H1 (cell line): ENCODE data around the gene ASTN1. TPM values are rescaled to one million over a fixed set of nuclear protein-coding genes. Genes with fewer than 3 reads are reported as not detected.

Experiments
- CTCF ChIA-PET: fragments of 300-600 bp; sonication (Branson Sonifier 250); formaldehyde crosslinking; loops from one replicate; lab custom pipeline; 2021; ENCODE audit not compliant: partially characterized antibody; lab: Charles Lee
- POLR2A ChIA-PET: fragments of 300-600 bp; sonication (Branson Sonifier 250); formaldehyde crosslinking; loops from one replicate; lab custom pipeline; 2021; ENCODE audit warnings: inconsistent platforms; ENCODE audit not compliant: partially characterized antibody; lab: Charles Lee
- DNase-seq, 2 experiments: peaks; one replicate each; pipeline versions ENCODE4 v3.0.0 to v3.0.0-alpha.2; 2010 to 2022; ENCODE audit warnings: low spot score in 2 of 2, low read depth in 1 of 2, mixed read lengths in 1 of 2
- FAIRE-seq: peaks from 2 replicates; lab custom pipeline; 2011; peaks lifted over from hg19 to GRCh38; lab: Jason Lieb, UNC
- H2AFZ ChIP-seq: 2 replicates; pipeline ENCODE4 v1.8.1; 2012; ENCODE audit warnings: low read length, inconsistent platforms
- H2AK5ac ChIP-seq: 2 replicates; pipeline ENCODE4 v1.6.1; 2013; ENCODE audit warnings: low read depth, low read length
- H2BK120ac ChIP-seq: replicated peaks from 2 replicates; pipeline ENCODE3; 2013; ENCODE audit warnings: low read depth, low read length, inconsistent platforms
- H2BK12ac ChIP-seq: 2 replicates; pipeline ENCODE4 v1.6.1; 2013; ENCODE audit warnings: low read depth, low read length
- H2BK15ac ChIP-seq: 2 replicates; pipeline ENCODE4 v1.6.1; 2013; ENCODE audit warnings: low read length
- H2BK20ac ChIP-seq: 2 replicates; pipeline ENCODE4 v1.6.1; 2013; ENCODE audit warnings: low read length
- H2BK5ac ChIP-seq: 2 replicates; pipeline ENCODE4 v1.6.1; 2013; ENCODE audit warnings: low read depth, low read length
- H3K14ac ChIP-seq: 2 replicates; pipeline ENCODE4 v1.6.1; 2013; ENCODE audit warnings: inconsistent platforms; ENCODE audit not compliant: insufficient read length
- H3K18ac ChIP-seq: 2 replicates; pipeline ENCODE4 v1.6.1; 2013; ENCODE audit warnings: low read length; ENCODE audit errors: extremely low read depth
- H3K23ac ChIP-seq: 2 replicates; pipeline ENCODE4 v1.6.1; 2013; ENCODE audit warnings: inconsistent platforms; ENCODE audit not compliant: insufficient read length
- H3K23me2 ChIP-seq: 2 replicates; pipeline ENCODE4 v1.6.1; 2013; ENCODE audit warnings: low read depth, low read length
- H3K27ac ChIP-seq: 2 replicates; pipeline ENCODE4 v1.6.1; 2011; ENCODE audit warnings: low read depth, low read length, inconsistent platforms
- H3K27me3 ChIP-seq, 4 experiments: replicated peaks in 1 of 4; 1 replicate in 1 of 4; 2 replicates in 3 of 4; pipeline versions ENCODE4 v1.6.1 to v1.8.1; 2011 to 2013; ENCODE audit warnings: low read length in 3 of 4, mild to moderate bottlenecking in 3 of 4, inconsistent platforms in 2 of 4, mixed read lengths in 2 of 4, moderate library complexity in 1 of 4; ENCODE audit not compliant: control insufficient read depth in 3 of 4, insufficient read depth in 3 of 4; ENCODE audit errors: extremely low read depth in 1 of 4
- H3K36me3 ChIP-seq, 4 experiments: 2 replicates each; pipeline versions ENCODE4 v1.6.1 to v1.8.1; 2011 to 2013; ENCODE audit warnings: mild to moderate bottlenecking in 4 of 4, low read length in 3 of 4, moderate library complexity in 2 of 4, control low read depth in 1 of 4, inconsistent platforms in 1 of 4; ENCODE audit not compliant: insufficient read depth in 4 of 4, control insufficient read depth in 2 of 4
- H3K4ac ChIP-seq: replicated peaks from 2 replicates; pipeline ENCODE3; 2013; ENCODE audit warnings: low read length, low read depth, mixed read lengths, inconsistent platforms; ENCODE audit not compliant: insufficient read length
- H3K4me1 ChIP-seq, 4 experiments: replicated peaks in 1 of 4; 1 replicate in 1 of 4; 2 replicates in 3 of 4; pipeline versions ENCODE4 v1.6.1 to v1.8.1; 2011 to 2013; ENCODE audit warnings: low read length in 3 of 4, inconsistent platforms in 2 of 4, mixed read lengths in 1 of 4; ENCODE audit not compliant: insufficient read depth in 4 of 4, control insufficient read depth in 3 of 4
- H3K4me2 ChIP-seq, 2 experiments: 2 replicates each; pipeline versions ENCODE4 v1.6.1 to v1.8.1; 2011 to 2013; ENCODE audit warnings: low read depth in 2 of 2, low read length in 2 of 2, control low read depth in 1 of 2, inconsistent platforms in 1 of 2, mild to moderate bottlenecking in 1 of 2; ENCODE audit not compliant: insufficient read depth in 1 of 2
- H3K4me3 ChIP-seq, 4 experiments: fragments of 200-600, 300-600 bp in 1 of 4; sonication (generic), shearing (Covaris generic), sonication (Bioruptor Twin) in 1 of 4; 2 replicates each; pipeline versions ENCODE4 v1.5.1 to v1.8.1; 2011 to 2016; ENCODE audit warnings: low read length in 4 of 4, low read depth in 3 of 4, control low read depth in 2 of 4, inconsistent platforms in 2 of 4, mild to moderate bottlenecking in 2 of 4, mixed read lengths in 1 of 4, moderate library complexity in 1 of 4; ENCODE audit not compliant: insufficient read depth in 2 of 4; ENCODE audit errors: extremely low read depth in 1 of 4
- H3K56ac ChIP-seq: replicated peaks from 2 replicates; pipeline ENCODE3; 2013; ENCODE audit warnings: low read depth, mild to moderate bottlenecking, mixed read lengths, low read length, inconsistent platforms; ENCODE audit not compliant: insufficient read length
- H3K79me1 ChIP-seq: 2 replicates; pipeline ENCODE4 v1.6.1; 2013; ENCODE audit warnings: low read depth, low read length, control low read depth
- H3K79me2 ChIP-seq, 2 experiments: 2 replicates each; pipeline versions ENCODE4 v1.6.1 to v1.8.1; 2012 to 2013; ENCODE audit warnings: low read length in 2 of 2, mild to moderate bottlenecking in 2 of 2, inconsistent platforms in 1 of 2; ENCODE audit not compliant: insufficient read depth in 2 of 2, control insufficient read depth in 1 of 2
- H3K9ac ChIP-seq, 4 experiments: replicated peaks in 1 of 4; 1 replicate in 1 of 4; 2 replicates in 3 of 4; pipeline versions ENCODE4 v1.6.1 to v1.8.1; 2011 to 2013; ENCODE audit warnings: low read depth in 3 of 4, low read length in 3 of 4, control low read depth in 2 of 4, mild to moderate bottlenecking in 2 of 4, moderate library complexity in 2 of 4, inconsistent platforms in 1 of 4; ENCODE audit errors: extremely low read depth in 1 of 4
- H3K9me3 ChIP-seq, 2 experiments: 2 replicates each; pipeline versions ENCODE4 v1.6.1 to v1.8.1; 2012 to 2013; ENCODE audit warnings: mild to moderate bottlenecking in 2 of 2, moderate library complexity in 2 of 2, control low read depth in 1 of 2, inconsistent platforms in 1 of 2, low read depth in 1 of 2, low read length in 1 of 2, mixed read lengths in 1 of 2; ENCODE audit not compliant: insufficient read depth in 2 of 2
- H4K20me1 ChIP-seq, 2 experiments: replicated peaks in 1 of 2; 2 replicates each; pipeline versions ENCODE3 to v1.8.1; 2011 to 2013; ENCODE audit warnings: inconsistent platforms in 2 of 2, low read length in 2 of 2, mild to moderate bottlenecking in 1 of 2; ENCODE audit not compliant: insufficient read depth in 2 of 2, control insufficient read depth in 1 of 2
- H4K5ac ChIP-seq: 2 replicates; pipeline ENCODE4 v1.6.1; 2013; ENCODE audit warnings: low read length, low read depth, mixed read lengths, inconsistent platforms; ENCODE audit not compliant: insufficient read length
- H4K8ac ChIP-seq: 2 replicates; pipeline ENCODE4 v1.8.0; 2013; ENCODE audit warnings: mild to moderate bottlenecking, moderate library complexity, low read length, inconsistent platforms; ENCODE audit not compliant: insufficient read depth; ENCODE audit errors: extremely low read depth
- H4K91ac ChIP-seq: replicated peaks from 2 replicates; pipeline ENCODE3; 2013; ENCODE audit warnings: low read length, mixed read lengths, inconsistent platforms; ENCODE audit not compliant: insufficient read length
- CHD1 ChIP-seq: IDR thresholded peaks from 2 replicates; pipeline ENCODE4 v1.6.1; 2012; ENCODE audit warnings: low read depth, low read length, improper control_type of control experiment
- CREB1 ChIP-seq: IDR thresholded peaks from 2 replicates; pipeline ENCODE4 v1.6.1; 2012; ENCODE audit warnings: inconsistent platforms
- CTBP2 ChIP-seq: IDR thresholded peaks from 2 replicates; pipeline ENCODE4 v1.7.0; 2011; ENCODE audit warnings: borderline replicate concordance, mild to moderate bottlenecking, moderate library complexity, mixed read lengths, low read length; ENCODE audit not compliant: insufficient read depth, insufficient read length
- EZH2 ChIP-seq: fragments of 200-600 bp; sonication (generic); IDR thresholded peaks from 2 replicates; pipeline ENCODE4 v1.7.1; 2012; ENCODE audit warnings: low read depth, mild to moderate bottlenecking, moderate library complexity, low read length, inconsistent platforms; ENCODE audit not compliant: severe bottlenecking
- RAD21 ChIP-seq, 2 experiments: IDR thresholded peaks in 1 of 2; conservative IDR thresholded peaks in 1 of 2; 2 replicates each; pipeline ENCODE4 v1.6.1; 2011; ENCODE audit warnings: low read depth in 2 of 2, low read length in 2 of 2, improper control_type of control experiment in 1 of 2, inconsistent platforms in 1 of 2, mild to moderate bottlenecking in 1 of 2, moderate library complexity in 1 of 2
- WGBS, 2 experiments: shearing (Covaris generic) in 1 of 2; methylation state at CpG; one replicate each; pipeline versions ENCODE4 v1.1.6 to v1.1.7; 2013 to 2015; ENCODE audit warnings: low lambda C conversion rate in 2 of 2, mixed read lengths in 2 of 2, inconsistent platforms in 1 of 2, low coverage in 1 of 2, missing lambda C conversion rate in 1 of 2; ENCODE audit not compliant: insufficient replicate concordance in 2 of 2, insufficient coverage in 1 of 2, insufficient read length in 1 of 2; ENCODE audit errors: extremely low coverage in 1 of 2, missing lambda C conversion rate in 1 of 2; 5-methylcytosine and 5-hydroxymethylcytosine counted together
- polyA plus RNA-seq, 7 experiments: library from polyadenylated mRNA; depleted of rRNA in 3 of 7; stranded (reverse) in 5 of 7; unstranded in 2 of 7; fragments of >200 nt in 5 of 7; fragments of 200-250 nt in 2 of 7; gene quantifications; 1 replicate in 5 of 7; 2 replicates in 1 of 7; 4 replicates in 1 of 7; pipeline versions ENCODE4 v1.2.1 to v1.2.3, GENCODE V29; 2011 to 2013; ENCODE audit warnings: missing spikeins in 2 of 7, mixed read lengths in 2 of 7
- total RNA-seq: library from RNA; stranded (reverse); fragmentation: NEBNext Ultra II Directional; extraction: Animal tissue kit (Norgen Biotek cat#: 25700); gene quantifications from 2 replicates; pipeline ENCODE4 v1.2.1, GENCODE V29; 2021
- TF ChIP-seq, protein P1 (sequence below): IDR thresholded peaks from 2 replicates; pipeline ENCODE4 v1.6.1; 2012; ENCODE audit warnings: low read length, inconsistent platforms

ASTN1 gene
- total and polyA plus RNA-seq, 2 of the 8 experiments (the other 6 are each of a cell fraction or from before 2014, with no cell fraction given): 2.9 to 4.1 TPM

DNA sequence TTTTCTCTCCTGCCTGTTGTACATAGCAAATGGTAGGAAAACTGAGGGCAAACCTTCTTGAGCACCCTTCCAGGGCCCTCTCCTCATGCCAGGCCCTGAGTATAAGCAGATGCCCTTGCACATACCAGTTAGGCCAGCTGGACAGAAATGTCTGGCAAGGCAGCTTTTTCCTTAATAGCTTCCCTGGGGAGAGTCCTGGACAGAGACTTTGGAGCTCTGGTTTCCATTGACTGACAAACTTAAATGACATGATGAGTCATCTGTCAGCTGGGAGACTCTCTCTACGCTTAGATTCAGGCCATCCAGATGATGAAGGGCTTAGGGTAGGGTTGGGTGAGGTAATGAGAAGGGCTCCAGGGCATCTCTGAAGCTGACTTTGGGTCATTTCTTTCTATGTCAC lies 317.5 kb downstream of the ASTN1 start:
- no peak for FAIRE-seq

More for the DNA sequence above, 317.5 kb downstream of the ASTN1 start:
- Histone ChIP-seq H3K79me2 (no peaks in the 10 kb centered on the region), H4K91ac (no peak overlapping the region), H2AFZ (no peak overlapping the region), H2AK5ac (no peak overlapping the region), H3K23ac (no peak overlapping the region), H3K79me1 (no peaks in the 10 kb centered on the region), H3K4me2 (no peak overlapping the region), H3K27ac (no peak overlapping the region), H3K4me1 (no peaks in the 10 kb centered on the region), H2BK15ac (no peak overlapping the region), H3K9me3 (no peaks in the 10 kb centered on the region), H3K27me3 (no peaks in the 10 kb centered on the region), H3K4ac (no peak overlapping the region), H3K9ac (no peak overlapping the region), H3K14ac (no peak overlapping the region), H2BK12ac (no peak overlapping the region), H3K4me3 (no peak overlapping the region), H2BK120ac (no peak overlapping the region), H4K20me1 (no peaks in the 10 kb centered on the region), H4K8ac (no peak overlapping the region), H3K23me2 (no peaks in the 10 kb centered on the region), H3K36me3 (no peaks in the 10 kb centered on the region), H3K18ac (no peak overlapping the region), H4K5ac (no peak overlapping the region), H2BK5ac (no peak overlapping the region), H3K56ac (no peak overlapping the region), H2BK20ac (no peak overlapping the region)
- no peak for DNase-seq
- ChIA-PET CTCF (interaction anchor here (0.9 to 9.0 kb wide), 5 partner anchors 34 to 291 kb away, joined by 3 to 88 read pairs (median 4); no protein-coding TSS in a partner anchor), POLR2A (no interaction called here)
- 83% methylated on average over 1 of the region's 1 CpG; no CpG with 5 or more reads in 1 of the 2 experiments for WGBS, 2 experiments
- no peak for TF ChIP-seq EZH2
- no peak for TF ChIP-seq CTBP2
- TF ChIP-seq, protein P1, sequence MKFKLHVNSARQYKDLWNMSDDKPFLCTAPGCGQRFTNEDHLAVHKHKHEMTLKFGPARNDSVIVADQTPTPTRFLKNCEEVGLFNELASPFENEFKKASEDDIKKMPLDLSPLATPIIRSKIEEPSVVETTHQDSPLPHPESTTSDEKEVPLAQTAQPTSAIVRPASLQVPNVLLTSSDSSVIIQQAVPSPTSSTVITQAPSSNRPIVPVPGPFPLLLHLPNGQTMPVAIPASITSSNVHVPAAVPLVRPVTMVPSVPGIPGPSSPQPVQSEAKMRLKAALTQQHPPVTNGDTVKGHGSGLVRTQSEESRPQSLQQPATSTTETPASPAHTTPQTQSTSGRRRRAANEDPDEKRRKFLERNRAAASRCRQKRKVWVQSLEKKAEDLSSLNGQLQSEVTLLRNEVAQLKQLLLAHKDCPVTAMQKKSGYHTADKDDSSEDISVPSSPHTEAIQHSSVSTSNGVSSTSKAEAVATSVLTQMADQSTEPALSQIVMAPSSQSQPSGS: no peak
- TF ChIP-seq CHD1: no peak
- TF ChIP-seq CREB1: no peak
- TF ChIP-seq RAD21 (IDR thresholded peaks at IDR 0.05 in 1 of 2, conservative IDR thresholded peaks at IDR 0.05 in 1 of 2; ENCODE audit: low read depth in 2 of 2, low read length in 2 of 2): no peak
